Ectodermal cell (in vitro differentiated cells): ENCODE results near the gene ZNF524.

Experiments
- H3K27ac ChIP-seq: 2 replicates; pipeline ENCODE4 v1.7.0; 2013; ENCODE audit warnings: mild to moderate bottlenecking, low read depth, low read length; ENCODE audit not compliant: insufficient read depth, poor library complexity, severe bottlenecking
- H3K27me3 ChIP-seq: 2 replicates; pipeline ENCODE4 v1.7.0; 2013; ENCODE audit warnings: mild to moderate bottlenecking, low read length; ENCODE audit not compliant: insufficient read depth, control insufficient read depth, poor library complexity, severe bottlenecking
- H3K36me3 ChIP-seq: one replicate; pipeline ENCODE4 v1.7.0; 2013; ENCODE audit warnings: low read length; ENCODE audit not compliant: control insufficient read depth, insufficient read depth
- H3K4me1 ChIP-seq: one replicate; pipeline ENCODE4 v1.7.0; 2013; ENCODE audit warnings: low read length; ENCODE audit not compliant: control insufficient read depth, insufficient read depth
- H3K4me3 ChIP-seq: 2 replicates; pipeline ENCODE4 v1.7.0; 2013; ENCODE audit warnings: low read depth, low read length, control low read depth; ENCODE audit not compliant: insufficient read depth
- H3K9me3 ChIP-seq: 2 replicates; pipeline ENCODE4 v1.7.0; 2013; ENCODE audit warnings: mild to moderate bottlenecking, low read length, moderate library complexity; ENCODE audit not compliant: control insufficient read depth
- WGBS, 2 experiments: methylation state at CpG; one replicate each; pipeline ENCODE4 v1.1.7; 2013; ENCODE audit warnings: missing lambda C conversion rate in 2 of 2; 5-methylcytosine and 5-hydroxymethylcytosine counted together

Gene ZNF524

DNA sequence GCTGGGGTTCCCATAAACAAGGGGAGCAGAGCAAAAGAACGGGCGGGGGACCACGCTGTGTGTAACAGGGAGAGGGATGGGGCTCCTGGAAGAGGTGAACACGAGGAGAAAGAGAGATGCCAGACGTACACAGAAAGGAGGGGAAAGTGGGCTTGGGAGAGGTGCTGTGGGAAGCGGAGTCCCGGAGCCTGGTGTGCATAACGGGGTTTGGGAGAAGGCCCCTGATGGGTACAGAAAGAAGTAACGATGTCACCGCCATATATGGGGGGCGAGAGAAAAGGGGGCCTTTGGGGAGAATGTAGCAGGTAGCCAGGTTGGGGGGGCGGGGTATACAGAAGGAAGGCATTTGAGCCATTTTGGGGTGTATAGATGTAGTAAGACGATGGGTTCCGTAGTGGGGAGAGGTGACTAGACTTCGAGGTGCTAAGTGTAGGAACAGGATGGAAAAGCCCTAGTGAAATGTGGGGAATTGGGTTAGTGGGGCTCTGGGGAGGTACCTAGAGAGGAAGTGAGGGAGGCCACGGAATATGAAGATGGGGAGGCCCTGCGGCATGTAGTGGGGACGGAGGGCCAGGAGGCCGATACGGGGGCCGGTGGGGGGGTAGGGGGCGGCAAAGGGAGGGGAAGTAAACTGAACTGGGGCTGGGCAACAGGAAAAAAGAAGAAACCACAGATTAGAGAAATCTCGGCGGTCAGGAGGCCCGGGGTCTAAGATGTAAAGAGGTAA is 41.5 kb downstream of the ZNF524 start:
- Histone ChIP-seq H3K27me3 (no peaks in the 10 kb centered on the region), H3K27ac (peak overlapping the region; percentile 33), H3K4me1 (peaks cover 21% of the 10 kb centered on the region), H3K36me3 (peaks cover 14% of the 10 kb centered on the region), H3K9me3 (no peaks in the 10 kb centered on the region), H3K4me3 (peak overlapping the region; percentile 59)
- WGBS, 2 experiments = 1% methylated on average over 25 of the region's 25 CpGs

DNA sequence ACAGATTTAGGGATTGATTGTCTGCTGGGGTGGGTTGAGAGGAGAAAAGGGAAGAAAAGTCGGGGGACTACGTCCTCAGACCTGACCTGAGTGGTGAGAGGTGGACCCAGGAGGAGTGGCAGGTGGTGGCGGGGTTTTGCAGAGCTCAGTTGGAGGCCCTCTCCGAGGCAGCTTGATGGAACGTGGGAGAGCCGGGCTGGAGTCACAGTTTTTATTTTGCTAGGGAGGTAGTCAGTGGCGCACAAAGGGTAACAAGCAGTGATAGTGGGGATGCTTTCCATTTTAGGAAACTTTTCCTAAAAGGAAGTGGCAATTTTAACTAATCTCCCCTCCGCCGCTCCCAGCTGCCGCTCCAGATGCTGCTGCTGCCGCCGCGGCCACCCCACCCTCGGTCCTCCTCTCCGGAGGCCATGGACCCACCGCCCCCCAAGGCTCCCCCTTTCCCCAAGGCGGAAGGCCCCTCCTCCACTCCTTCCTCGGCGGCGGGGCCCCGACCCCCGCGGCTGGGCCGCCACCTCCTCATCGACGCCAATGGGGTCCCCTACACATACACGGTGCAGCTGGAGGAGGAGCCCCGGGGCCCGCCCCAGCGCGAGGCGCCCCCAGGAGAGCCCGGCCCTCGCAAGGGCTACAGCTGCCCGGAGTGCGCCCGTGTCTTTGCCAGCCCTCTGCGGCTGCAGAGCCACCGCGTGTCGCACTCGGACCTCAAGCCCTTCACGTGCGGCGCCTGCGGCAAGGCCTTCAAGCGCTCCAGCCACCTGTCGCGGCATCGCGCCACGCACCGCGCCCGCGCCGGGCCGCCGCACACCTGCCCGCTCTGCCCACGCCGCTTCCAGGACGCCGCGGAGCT is 42.3 kb downstream of the ZNF524 start:
- WGBS, 2 experiments = 1 to 2% methylated on average over 65 of the region's 65 CpGs
- no peaks in the 10 kb centered on the region for H3K9me3 ChIP-seq
- H3K27ac ChIP-seq = no peak overlapping the region

DNA sequence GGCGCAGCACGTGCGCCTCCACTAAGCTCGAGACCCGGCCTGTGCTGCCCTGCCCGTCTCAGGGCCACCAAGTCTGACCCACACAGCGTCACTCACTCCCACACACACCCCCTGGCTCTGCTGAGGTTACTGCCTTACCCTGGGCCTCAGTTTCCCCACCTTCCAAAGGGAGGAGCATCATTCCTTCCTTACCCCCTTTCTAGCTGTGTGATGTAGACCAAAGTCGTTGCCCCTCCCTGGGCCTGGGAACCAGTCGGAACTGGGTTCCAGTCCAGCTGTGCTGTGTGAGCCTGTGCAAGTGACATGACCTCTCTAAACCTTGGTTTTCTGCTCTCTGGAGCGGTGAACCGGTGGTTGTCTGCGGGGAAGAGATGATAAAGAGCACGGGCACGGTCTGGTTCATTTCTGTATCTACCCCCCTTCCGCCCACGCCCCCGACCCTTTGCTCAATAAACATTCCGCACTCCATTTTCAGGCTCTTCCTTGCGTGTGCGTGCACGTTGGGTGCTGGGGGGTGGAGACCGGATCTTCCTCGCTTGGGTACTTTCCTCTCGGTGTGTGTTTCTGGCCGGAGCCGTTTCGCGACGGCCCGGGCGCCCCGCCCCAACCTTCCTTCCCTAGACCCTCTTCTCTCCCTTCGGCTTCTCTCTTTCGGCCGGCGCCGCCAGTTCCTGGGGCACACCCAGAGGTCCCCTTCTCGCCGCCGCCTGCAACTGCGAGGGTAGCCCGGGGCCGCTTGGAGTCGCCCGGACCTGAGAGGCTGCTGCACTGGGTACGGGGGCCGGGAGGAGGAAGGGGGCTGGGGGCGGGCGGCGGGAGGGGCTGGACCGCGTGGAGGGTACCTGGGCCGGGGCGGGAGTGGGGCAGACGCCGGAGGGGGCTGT is 43.2 kb downstream of the ZNF524 start, which contains the start of gene ZNF581:
ZNF581 (plus strand) TSS at position 647 of the 884 bp plus-strand sequence. CDS start 923 bp downstream, outside the sequence.
- peaks cover 30% of the 10 kb centered on the region for H3K4me1 ChIP-seq
- H3K27me3 ChIP-seq = no peaks in the 10 kb centered on the region
- peaks cover 14% of the 10 kb centered on the region for H3K36me3 ChIP-seq
- WGBS, 2 experiments = 1% methylated on average over 56 of the region's 56 CpGs
- H3K27ac ChIP-seq = peak within 1 kb of the TSS; percentile 77
- H3K4me3 ChIP-seq = peak within 1 kb of the TSS; percentile 59
- no peaks in the 10 kb centered on the region for H3K9me3 ChIP-seq

More for the DNA sequence above, 42.3 kb downstream of the ZNF524 start:
- peaks cover 14% of the 10 kb centered on the region for H3K36me3 ChIP-seq
- H3K27me3 ChIP-seq = no peaks in the 10 kb centered on the region
- peak overlapping the region; percentile 59 for H3K4me3 ChIP-seq
- peaks cover 29% of the 10 kb centered on the region for H3K4me1 ChIP-seq

DNA sequence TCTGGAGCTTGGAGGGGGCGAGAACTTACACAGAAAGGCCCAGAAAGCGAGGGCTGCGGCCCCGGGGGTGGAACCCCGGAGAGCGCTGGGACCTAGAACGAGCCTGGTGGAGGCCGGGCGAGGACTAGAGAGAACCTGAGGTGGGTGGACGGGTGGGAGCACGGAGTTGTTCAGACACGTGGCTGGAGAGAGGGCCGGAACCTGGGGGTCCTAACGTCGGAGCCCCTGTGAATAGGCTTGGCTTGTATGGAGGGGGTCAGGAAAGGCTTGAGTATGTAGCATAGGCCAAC is 43.7 kb downstream of the ZNF524 start:
- H3K27ac ChIP-seq = no peak overlapping the region
- WGBS, 2 experiments = 0 to 1% methylated on average over 15 of the region's 15 CpGs

DNA sequence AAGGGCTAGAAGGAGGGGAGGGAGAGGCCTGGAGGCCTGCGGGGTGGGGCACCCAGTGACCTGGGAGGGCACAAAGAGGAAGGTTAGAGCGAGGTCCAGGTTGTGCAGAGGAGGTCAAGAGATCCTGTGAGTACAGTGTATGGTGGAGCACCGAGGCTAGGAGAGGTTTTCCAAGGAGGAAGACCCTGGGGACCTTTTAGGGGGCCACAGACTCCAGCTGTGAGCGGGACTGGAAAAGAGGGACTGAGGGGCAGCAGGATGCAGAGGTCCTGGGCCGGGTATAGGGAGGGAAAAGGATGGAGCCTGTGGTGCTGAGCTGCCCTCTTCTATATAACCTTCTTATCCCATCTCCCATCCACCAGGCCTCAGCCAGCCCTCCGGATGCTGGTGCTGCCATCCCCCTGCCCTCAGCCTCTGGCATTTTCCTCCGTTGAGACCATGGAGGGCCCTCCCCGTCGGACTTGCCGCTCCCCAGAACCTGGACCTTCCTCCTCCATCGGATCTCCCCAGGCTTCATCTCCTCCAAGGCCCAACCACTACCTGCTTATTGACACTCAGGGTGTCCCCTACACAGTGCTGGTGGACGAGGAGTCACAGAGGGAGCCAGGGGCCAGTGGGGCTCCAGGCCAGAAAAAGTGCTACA is 44.2 kb downstream of the ZNF524 start:
- H3K4me1 ChIP-seq = peaks cover 34% of the 10 kb centered on the region
- H3K27me3 ChIP-seq = no peaks in the 10 kb centered on the region
- H3K27ac ChIP-seq = no peak overlapping the region
- WGBS, 2 experiments = 65 to 66% methylated on average over 12 of the region's 12 CpGs
- H3K9me3 ChIP-seq = no peaks in the 10 kb centered on the region
- H3K36me3 ChIP-seq = peaks cover 14% of the 10 kb centered on the region
- peak overlapping the region; percentile 59 for H3K4me3 ChIP-seq

More for the DNA sequence above, 43.7 kb downstream of the ZNF524 start:
- Histone ChIP-seq H3K27me3 (no peaks in the 10 kb centered on the region), H3K9me3 (no peaks in the 10 kb centered on the region), H3K4me3 (peak overlapping the region; percentile 59), H3K36me3 (peaks cover 14% of the 10 kb centered on the region), H3K4me1 (peaks cover 33% of the 10 kb centered on the region)

GRCh38 chr19:55644842-55645511 is 44.9 kb downstream of the ZNF524 start:
- H3K4me3 ChIP-seq = peak overlapping the region; percentile 59
- H3K4me1 ChIP-seq = peaks cover 32% of the 10 kb centered on the region
- no peaks in the 10 kb centered on the region for H3K27me3 ChIP-seq
- no peaks in the 10 kb centered on the region for H3K9me3 ChIP-seq
- 95 to 96% methylated on average over 28 of the region's 28 CpGs for WGBS, 2 experiments
- peaks cover 14% of the 10 kb centered on the region for H3K36me3 ChIP-seq
- no peak overlapping the region for H3K27ac ChIP-seq

- no peaks in the 10 kb centered on the region for H3K9me3 ChIP-seq
- H3K27me3 ChIP-seq = no peaks in the 10 kb centered on the region
- peaks cover 29% of the 10 kb centered on the region for H3K4me1 ChIP-seq
- 94 to 95% methylated on average over 5 of the region's 5 CpGs for WGBS, 2 experiments
- no peak overlapping the region for H3K4me3 ChIP-seq
- H3K36me3 ChIP-seq = peaks cover 14% of the 10 kb centered on the region
- H3K27ac ChIP-seq = no peak overlapping the region
Measured at GRCh38 chr19:55645512-55645881, 45.4 kb downstream of the ZNF524 start.

DNA sequence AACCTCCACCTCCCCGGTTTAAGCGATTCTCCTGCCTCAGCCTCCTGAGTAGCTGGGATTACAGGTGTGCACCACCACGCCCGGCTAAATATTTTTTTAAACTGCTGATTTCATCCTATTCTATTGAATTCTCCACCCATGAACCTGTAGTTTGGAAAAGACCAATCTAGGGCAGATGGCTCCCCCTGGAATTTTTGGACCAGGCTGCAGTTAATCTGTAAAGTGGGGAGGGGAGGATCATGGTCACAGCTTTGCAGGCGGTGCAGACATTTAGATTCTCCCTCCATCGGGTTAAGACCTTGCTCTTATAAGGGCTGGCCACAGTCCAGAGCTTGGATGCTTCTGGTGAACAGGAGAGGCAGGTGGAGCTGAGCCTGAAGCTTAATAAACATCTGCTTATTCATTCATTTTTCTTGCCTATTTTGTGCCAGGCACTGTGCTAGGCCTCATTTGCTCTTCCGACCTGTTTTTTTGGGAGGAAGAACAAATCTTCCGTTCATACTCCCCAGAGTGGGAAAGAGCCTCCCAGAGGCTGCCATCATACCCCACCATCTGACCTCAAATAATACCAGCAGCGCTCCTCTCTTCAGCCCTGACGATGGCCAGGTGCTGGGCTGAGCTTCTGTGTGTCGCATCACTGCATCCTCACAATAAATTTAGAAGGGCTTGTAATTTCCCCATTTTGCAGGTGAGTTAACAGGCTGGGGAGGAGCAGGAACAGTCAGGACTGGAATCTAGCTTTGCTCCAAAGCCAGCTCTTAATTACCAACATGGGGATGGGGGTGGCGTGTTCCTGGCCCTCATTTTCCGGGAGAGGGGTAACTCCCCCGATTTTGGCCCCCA is 47.0 kb downstream of the ZNF524 start:
- Histone ChIP-seq H3K36me3 (peaks cover 17% of the 10 kb centered on the region), H3K27ac (peak overlapping the region; percentile 13)
- 56 to 57% methylated on average over 14 of the region's 14 CpGs for WGBS, 2 experiments

More for the DNA sequence above, 47.0 kb downstream of the ZNF524 start:
- H3K4me1 ChIP-seq = peaks cover 29% of the 10 kb centered on the region
- no peaks in the 10 kb centered on the region for H3K27me3 ChIP-seq
- no peaks in the 10 kb centered on the region for H3K9me3 ChIP-seq
- peak overlapping the region; percentile 88 for H3K4me3 ChIP-seq
